Measurements from ENCODE around the gene SOX8.

The SOX8 gene

GRCh38 chr16:1003391-1004347 lies 22.1 kb downstream of the SOX8 start:
- no peak overlapping the region for H3K27ac ChIP-seq (ENCODE audit: low read length)
- H3K27me3 ChIP-seq (ENCODE audit: control insufficient read depth, insufficient read depth, low read length) = no peaks in the 10 kb centered on the region
- H3K4me1 ChIP-seq (ENCODE audit: control insufficient read depth, insufficient read depth, low read length) = no peaks in the 10 kb centered on the region
- H3K9me3 ChIP-seq (ENCODE audit: control insufficient read depth, insufficient read depth, low read length) = no peaks in the 10 kb centered on the region
- no CpG with 5 or more reads among the region's 41 CpGs for WGBS (ENCODE audit: insufficient coverage, insufficient read length)
- DNase-seq (ENCODE audit: low read depth, low spot score) = no peak
- no peak overlapping the region for H3K4me3 ChIP-seq (ENCODE audit: low read length)
- H3K36me3 ChIP-seq (ENCODE audit: control insufficient read depth, insufficient read depth, low read length) = no peaks in the 10 kb centered on the region

GRCh38 chr16:1005286-1005685 lies 23.7 kb downstream of the SOX8 start:
- H3K9me3 ChIP-seq (ENCODE audit: control insufficient read depth, insufficient read depth, low read length) = no peaks in the 10 kb centered on the region
- no CpG with 5 or more reads among the region's 11 CpGs for WGBS (ENCODE audit: insufficient coverage, insufficient read length)
- H3K36me3 ChIP-seq (ENCODE audit: control insufficient read depth, insufficient read depth, low read length) = no peaks in the 10 kb centered on the region
- no peaks in the 10 kb centered on the region for H3K27me3 ChIP-seq (ENCODE audit: control insufficient read depth, insufficient read depth, low read length)
- H3K4me1 ChIP-seq (ENCODE audit: control insufficient read depth, insufficient read depth, low read length) = no peaks in the 10 kb centered on the region
- no peak overlapping the region for H3K27ac ChIP-seq (ENCODE audit: low read length)
- H3K4me3 ChIP-seq (ENCODE audit: low read length) = no peak overlapping the region
- DNase-seq (ENCODE audit: low read depth, low spot score) = no peak

- H3K27ac ChIP-seq (ENCODE audit: low read length) = no peak overlapping the region
- WGBS (ENCODE audit: insufficient coverage, insufficient read length) = no CpG with 5 or more reads among the region's 25 CpGs
- H3K27me3 ChIP-seq (ENCODE audit: control insufficient read depth, insufficient read depth, low read length) = no peaks in the 10 kb centered on the region
- H3K36me3 ChIP-seq (ENCODE audit: control insufficient read depth, insufficient read depth, low read length) = no peaks in the 10 kb centered on the region
- H3K4me3 ChIP-seq (ENCODE audit: low read length) = no peak overlapping the region
- no peak for DNase-seq (ENCODE audit: low read depth, low spot score)
- H3K4me1 ChIP-seq (ENCODE audit: control insufficient read depth, insufficient read depth, low read length) = no peaks in the 10 kb centered on the region
- no peaks in the 10 kb centered on the region for H3K9me3 ChIP-seq (ENCODE audit: control insufficient read depth, insufficient read depth, low read length)
These were observed 25.2 kb downstream of the SOX8 start for GRCh38 chr16:1006781-1007180.

- H3K4me3 ChIP-seq (ENCODE audit: low read length) = no peak overlapping the region
- H3K36me3 ChIP-seq (ENCODE audit: control insufficient read depth, insufficient read depth, low read length) = no peaks in the 10 kb centered on the region
- no peaks in the 10 kb centered on the region for H3K4me1 ChIP-seq (ENCODE audit: control insufficient read depth, insufficient read depth, low read length)
- no CpG with 5 or more reads among the region's 16 CpGs for WGBS (ENCODE audit: insufficient coverage, insufficient read length)
- H3K27me3 ChIP-seq (ENCODE audit: control insufficient read depth, insufficient read depth, low read length) = no peaks in the 10 kb centered on the region
- no peak for DNase-seq (ENCODE audit: low read depth, low spot score)
- H3K9me3 ChIP-seq (ENCODE audit: control insufficient read depth, insufficient read depth, low read length) = no peaks in the 10 kb centered on the region
- H3K27ac ChIP-seq (ENCODE audit: low read length) = no peak overlapping the region
These were observed 25.8 kb downstream of the SOX8 start for GRCh38 chr16:1007284-1007850.

- Histone ChIP-seq H3K4me3 (ENCODE audit: low read length) (no peak overlapping the region), H3K9me3 (ENCODE audit: control insufficient read depth, insufficient read depth, low read length) (no peaks in the 10 kb centered on the region), H3K27ac (ENCODE audit: low read length) (no peak overlapping the region), H3K4me1 (ENCODE audit: control insufficient read depth, insufficient read depth, low read length) (no peaks in the 10 kb centered on the region), H3K36me3 (ENCODE audit: control insufficient read depth, insufficient read depth, low read length) (no peaks in the 10 kb centered on the region), H3K27me3 (ENCODE audit: control insufficient read depth, insufficient read depth, low read length) (no peaks in the 10 kb centered on the region)
- DNase-seq (ENCODE audit: low read depth, low spot score) = no peak
- WGBS (ENCODE audit: insufficient coverage, insufficient read length) = no CpG with 5 or more reads among the region's 14 CpGs
These were observed 26.5 kb downstream of the SOX8 start for GRCh38 chr16:1008085-1008484.

- H3K36me3 ChIP-seq (ENCODE audit: control insufficient read depth, insufficient read depth, low read length) = no peaks in the 10 kb centered on the region
- no CpG with 5 or more reads among the region's 30 CpGs for WGBS (ENCODE audit: insufficient coverage, insufficient read length)
These were observed 28.0 kb downstream of the SOX8 start for GRCh38 chr16:1009358-1010150.

GRCh38 chr16:1010251-1010650 lies 28.7 kb downstream of the SOX8 start:
- no peak for DNase-seq (ENCODE audit: low read depth, low spot score)
- H3K4me3 ChIP-seq (ENCODE audit: low read length) = no peak overlapping the region
- WGBS (ENCODE audit: insufficient coverage, insufficient read length) = no CpG with 5 or more reads among the region's 20 CpGs
- H3K36me3 ChIP-seq (ENCODE audit: control insufficient read depth, insufficient read depth, low read length) = no peaks in the 10 kb centered on the region
- H3K27me3 ChIP-seq (ENCODE audit: control insufficient read depth, insufficient read depth, low read length) = no peaks in the 10 kb centered on the region
- H3K4me1 ChIP-seq (ENCODE audit: control insufficient read depth, insufficient read depth, low read length) = no peaks in the 10 kb centered on the region
- H3K27ac ChIP-seq (ENCODE audit: low read length) = no peak overlapping the region
- H3K9me3 ChIP-seq (ENCODE audit: control insufficient read depth, insufficient read depth, low read length) = no peaks in the 10 kb centered on the region

More at GRCh38 chr16:1009358-1010150, 28.0 kb downstream of the SOX8 start:
- Histone ChIP-seq H3K4me1 (ENCODE audit: control insufficient read depth, insufficient read depth, low read length) (no peaks in the 10 kb centered on the region), H3K9me3 (ENCODE audit: control insufficient read depth, insufficient read depth, low read length) (no peaks in the 10 kb centered on the region), H3K27me3 (ENCODE audit: control insufficient read depth, insufficient read depth, low read length) (no peaks in the 10 kb centered on the region), H3K27ac (ENCODE audit: low read length) (no peak overlapping the region), H3K4me3 (ENCODE audit: low read length) (no peak overlapping the region)
- no peak for DNase-seq (ENCODE audit: low read depth, low spot score)

GRCh38 chr16:1010815-1011214 lies 29.2 kb downstream of the SOX8 start:
- Histone ChIP-seq H3K36me3 (ENCODE audit: control insufficient read depth, insufficient read depth, low read length) (no peaks in the 10 kb centered on the region), H3K4me3 (ENCODE audit: low read length) (no peak overlapping the region), H3K9me3 (ENCODE audit: control insufficient read depth, insufficient read depth, low read length) (no peaks in the 10 kb centered on the region), H3K4me1 (ENCODE audit: control insufficient read depth, insufficient read depth, low read length) (no peaks in the 10 kb centered on the region), H3K27me3 (ENCODE audit: control insufficient read depth, insufficient read depth, low read length) (no peaks in the 10 kb centered on the region), H3K27ac (ENCODE audit: low read length) (no peak overlapping the region)
- DNase-seq (ENCODE audit: low read depth, low spot score) = no peak
- no CpG with 5 or more reads among the region's 16 CpGs for WGBS (ENCODE audit: insufficient coverage, insufficient read length)

- no peak overlapping the region for H3K4me3 ChIP-seq (ENCODE audit: low read length)
- no peak overlapping the region for H3K27ac ChIP-seq (ENCODE audit: low read length)
- H3K9me3 ChIP-seq (ENCODE audit: control insufficient read depth, insufficient read depth, low read length) = no peaks in the 10 kb centered on the region
- H3K36me3 ChIP-seq (ENCODE audit: control insufficient read depth, insufficient read depth, low read length) = no peaks in the 10 kb centered on the region
- WGBS (ENCODE audit: insufficient coverage, insufficient read length) = no CpG with 5 or more reads among the region's 37 CpGs
- H3K27me3 ChIP-seq (ENCODE audit: control insufficient read depth, insufficient read depth, low read length) = no peaks in the 10 kb centered on the region
- no peak for DNase-seq (ENCODE audit: low read depth, low spot score)
- no peaks in the 10 kb centered on the region for H3K4me1 ChIP-seq (ENCODE audit: control insufficient read depth, insufficient read depth, low read length)
These were observed 29.9 kb downstream of the SOX8 start for GRCh38 chr16:1011316-1012082.

GRCh38 chr16:1012135-1012534 lies 30.6 kb downstream of the SOX8 start:
- H3K36me3 ChIP-seq (ENCODE audit: control insufficient read depth, insufficient read depth, low read length) = no peaks in the 10 kb centered on the region
- no peak for DNase-seq (ENCODE audit: low read depth, low spot score)
- H3K27me3 ChIP-seq (ENCODE audit: control insufficient read depth, insufficient read depth, low read length) = no peaks in the 10 kb centered on the region
- no peak overlapping the region for H3K27ac ChIP-seq (ENCODE audit: low read length)
- H3K4me1 ChIP-seq (ENCODE audit: control insufficient read depth, insufficient read depth, low read length) = no peaks in the 10 kb centered on the region
- no peak overlapping the region for H3K4me3 ChIP-seq (ENCODE audit: low read length)
- H3K9me3 ChIP-seq (ENCODE audit: control insufficient read depth, insufficient read depth, low read length) = no peaks in the 10 kb centered on the region
- no CpG with 5 or more reads among the region's 19 CpGs for WGBS (ENCODE audit: insufficient coverage, insufficient read length)
